Measurements from ENCODE around the gene NAA15. TPM values are rescaled to one million over a fixed set of nuclear protein-coding genes. Genes with fewer than 3 reads are reported as not detected.
"Not testable (repeated sequence)": the region's sequence is repeated elsewhere in the genome, so short reads cannot be mapped to it uniquely, and the experiment has no call there.

NAA15 gene
- total RNA-seq, 2 donors from 2014 or later, result 32.4 to 55.5 TPM

DNA sequence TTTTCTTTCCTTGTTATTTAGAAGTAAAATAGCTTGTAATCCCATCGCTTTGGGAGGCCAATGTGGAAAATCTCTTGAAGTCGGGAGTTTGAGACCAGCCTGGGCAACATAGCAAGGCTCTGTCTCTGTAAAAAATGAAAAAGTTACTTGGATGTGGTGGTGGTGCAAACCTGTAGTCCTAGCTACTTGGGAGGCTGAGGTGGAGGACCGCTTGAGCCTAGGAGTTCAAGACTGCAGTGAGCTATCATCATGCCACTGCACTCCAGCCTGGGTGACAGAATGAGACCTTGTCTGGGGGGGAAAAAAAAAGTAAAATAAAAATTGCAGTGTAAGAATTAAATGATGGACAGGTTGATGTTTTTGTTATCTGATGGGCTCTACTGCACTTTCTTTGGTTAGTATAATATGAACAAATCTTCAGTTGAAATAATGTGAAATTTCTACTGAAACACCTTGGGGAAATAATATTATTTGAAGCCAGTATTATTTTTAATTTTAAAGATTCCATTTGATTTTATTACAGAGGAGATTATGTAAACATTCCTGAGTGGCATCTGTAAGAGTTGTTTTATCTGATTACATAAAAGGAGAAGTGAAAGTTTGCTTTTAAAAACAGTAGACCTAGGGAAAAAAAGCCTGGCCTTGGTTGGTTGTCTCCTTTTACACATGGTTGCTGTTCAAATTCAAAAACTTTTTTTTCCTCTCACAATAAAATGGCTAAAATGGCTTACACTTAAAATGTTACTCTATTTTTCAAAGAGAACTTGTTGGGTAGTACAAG, 11.4 kb downstream of the NAA15 start:
- H3K4me3 ChIP-seq, result no peak overlapping the region

DNA sequence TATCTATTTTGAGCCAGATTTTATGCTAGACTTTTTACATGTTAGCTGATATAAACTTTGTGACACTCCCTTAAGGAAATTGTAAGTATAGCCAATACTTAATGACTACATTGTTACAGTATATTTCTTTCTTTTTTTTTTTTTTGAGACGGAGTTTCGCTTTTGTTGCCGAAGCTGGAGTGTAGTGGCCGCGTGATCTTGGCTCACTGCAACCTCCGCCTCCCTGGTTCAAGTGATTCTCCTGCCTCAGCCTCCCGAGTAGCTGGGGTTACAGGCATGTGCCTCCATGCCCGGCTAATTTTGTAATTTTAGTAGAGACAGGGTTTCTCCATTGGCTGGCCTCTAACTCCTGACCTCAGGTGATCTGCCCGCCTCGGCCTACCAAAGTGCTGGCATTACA, 12.1 kb downstream of the NAA15 start:
- H3K4me1 ChIP-seq; H3K9ac ChIP-seq (ENCODE audit: low read depth in 2 of 2, low read length in 2 of 2); H3K27ac ChIP-seq; H3K4me3 ChIP-seq; intact Hi-C loops (cut with DNase I); H3K36me3 ChIP-seq; H3K9me3 ChIP-seq; H3K27me3 ChIP-seq; DNase-seq: not testable (repeated sequence)

More for the DNA sequence above, 11.4 kb downstream of the NAA15 start:
- no peaks in the 10 kb centered on the region for H3K9me3 ChIP-seq
- intact Hi-C loops (cut with DNase I), result no loop called here
- H3K27me3 ChIP-seq, result no peaks in the 10 kb centered on the region
- TF ChIP-seq, protein P1, sequence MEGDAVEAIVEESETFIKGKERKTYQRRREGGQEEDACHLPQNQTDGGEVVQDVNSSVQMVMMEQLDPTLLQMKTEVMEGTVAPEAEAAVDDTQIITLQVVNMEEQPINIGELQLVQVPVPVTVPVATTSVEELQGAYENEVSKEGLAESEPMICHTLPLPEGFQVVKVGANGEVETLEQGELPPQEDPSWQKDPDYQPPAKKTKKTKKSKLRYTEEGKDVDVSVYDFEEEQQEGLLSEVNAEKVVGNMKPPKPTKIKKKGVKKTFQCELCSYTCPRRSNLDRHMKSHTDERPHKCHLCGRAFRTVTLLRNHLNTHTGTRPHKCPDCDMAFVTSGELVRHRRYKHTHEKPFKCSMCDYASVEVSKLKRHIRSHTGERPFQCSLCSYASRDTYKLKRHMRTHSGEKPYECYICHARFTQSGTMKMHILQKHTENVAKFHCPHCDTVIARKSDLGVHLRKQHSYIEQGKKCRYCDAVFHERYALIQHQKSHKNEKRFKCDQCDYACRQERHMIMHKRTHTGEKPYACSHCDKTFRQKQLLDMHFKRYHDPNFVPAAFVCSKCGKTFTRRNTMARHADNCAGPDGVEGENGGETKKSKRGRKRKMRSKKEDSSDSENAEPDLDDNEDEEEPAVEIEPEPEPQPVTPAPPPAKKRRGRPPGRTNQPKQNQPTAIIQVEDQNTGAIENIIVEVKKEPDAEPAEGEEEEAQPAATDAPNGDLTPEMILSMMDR (IDR thresholded peaks at IDR 0.05), result no peak
- H3K36me3 ChIP-seq, result no peaks in the 10 kb centered on the region
- peaks cover 7% of the 10 kb centered on the region for H3K4me1 ChIP-seq
- no peak overlapping the region for H3K9ac ChIP-seq (ENCODE audit: low read depth in 2 of 2, low read length in 2 of 2)
- no peak overlapping the region for H3K27ac ChIP-seq
- DNase-seq, result no peak

DNA sequence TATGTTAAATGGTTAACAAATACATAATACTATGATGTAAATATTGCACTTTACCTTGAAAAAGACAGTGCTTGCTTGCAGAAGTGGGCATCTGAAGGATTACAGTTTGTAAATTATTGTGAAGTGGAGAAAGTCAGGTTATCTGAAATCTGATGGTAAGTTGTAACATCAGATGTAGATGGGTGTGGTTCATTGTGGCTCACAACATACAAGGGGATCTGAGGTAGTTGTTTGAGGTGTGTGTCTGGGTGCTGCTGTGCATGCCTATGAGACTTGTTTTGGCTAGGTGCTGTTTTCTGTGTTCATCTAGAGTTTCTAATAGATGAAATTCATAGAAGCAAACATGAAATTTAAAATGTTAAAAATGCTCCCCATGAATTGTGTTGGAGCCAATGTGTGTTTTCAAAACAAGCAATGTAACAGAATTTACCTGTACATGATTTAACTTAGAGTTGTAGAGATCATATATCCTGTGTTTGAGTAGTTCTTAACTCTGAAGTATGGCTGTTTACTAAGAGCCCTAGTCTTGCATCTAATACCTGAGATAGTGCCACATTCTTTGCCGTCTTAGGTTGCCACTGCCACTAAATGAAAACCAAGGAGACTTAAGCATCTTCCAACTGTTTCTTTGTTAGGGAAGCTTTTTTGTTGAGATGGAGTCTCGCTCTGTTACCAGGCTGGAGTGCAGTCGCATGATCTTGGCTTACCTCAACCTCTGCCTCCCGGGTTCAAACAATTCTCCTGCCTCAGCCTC, 12.9 kb downstream of the NAA15 start:
- intact Hi-C loops (cut with DNase I), result no loop called here
- peaks cover 7% of the 10 kb centered on the region for H3K4me1 ChIP-seq
- no peaks in the 10 kb centered on the region for H3K9me3 ChIP-seq
- H3K4me3 ChIP-seq, result no peak overlapping the region
- H3K27me3 ChIP-seq, result no peaks in the 10 kb centered on the region
- no peak overlapping the region for H3K27ac ChIP-seq
- no peaks in the 10 kb centered on the region for H3K36me3 ChIP-seq
- TF ChIP-seq, protein P1 (IDR thresholded peaks at IDR 0.05), result no peak
- no peak for DNase-seq
- no peak overlapping the region for H3K9ac ChIP-seq (ENCODE audit: low read depth in 2 of 2, low read length in 2 of 2)

DNA sequence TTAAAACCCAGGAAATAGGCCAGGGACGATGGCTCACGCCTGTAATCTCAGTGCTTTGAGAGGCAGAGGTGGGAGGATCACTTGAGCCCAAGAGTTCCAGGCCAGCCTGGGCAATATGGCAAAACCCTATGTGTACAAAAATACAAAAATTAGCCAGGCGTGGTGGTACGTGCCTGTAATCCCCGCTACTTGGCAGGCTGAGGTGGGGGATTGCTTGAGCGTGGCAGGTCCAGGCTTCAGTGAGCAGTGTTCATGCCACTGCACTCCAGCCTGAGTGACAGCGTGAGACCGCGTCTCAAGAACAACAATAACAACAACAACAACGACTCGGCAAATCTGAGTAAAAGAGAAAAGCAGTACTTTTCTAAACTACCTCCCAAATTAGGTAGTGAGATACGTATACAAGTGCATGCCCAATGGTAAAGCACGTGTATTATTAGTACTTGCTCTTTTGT, 13.9 kb downstream of the NAA15 start:
- Histone ChIP-seq H3K4me1 (peaks cover 7% of the 10 kb centered on the region), H3K9me3 (no peaks in the 10 kb centered on the region), H3K36me3 (no peaks in the 10 kb centered on the region), H3K9ac (ENCODE audit: low read depth in 2 of 2, low read length in 2 of 2) (no peak overlapping the region), H3K27me3 (no peaks in the 10 kb centered on the region), H3K27ac (no peak overlapping the region), H3K4me3 (no peak overlapping the region)
- intact Hi-C loops (cut with DNase I), result no loop called here
- TF ChIP-seq, protein P1 (IDR thresholded peaks at IDR 0.05), result no peak
- no peak for DNase-seq

DNA sequence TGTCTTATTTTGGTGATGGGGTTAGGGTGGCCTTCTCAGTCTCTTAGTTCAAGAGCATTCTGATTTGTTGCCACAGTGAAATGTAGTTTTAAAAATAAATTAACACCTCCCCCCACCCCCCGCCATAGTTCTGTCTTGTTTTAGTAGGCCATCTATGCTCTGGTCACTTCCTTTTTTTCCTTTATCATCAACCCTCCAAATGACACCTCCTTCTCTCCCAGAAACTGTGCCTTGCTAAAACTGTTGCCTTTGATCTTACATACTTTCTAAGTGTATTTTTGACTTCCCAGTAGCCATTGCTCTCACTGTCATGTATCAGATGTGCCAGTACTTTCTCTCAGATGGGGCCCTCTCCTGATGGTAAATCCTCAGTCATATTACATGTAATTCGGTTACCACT, 15.4 kb downstream of the NAA15 start:
- no peak overlapping the region for H3K27ac ChIP-seq
- peaks cover 7% of the 10 kb centered on the region for H3K4me1 ChIP-seq
- H3K4me3 ChIP-seq, result no peak overlapping the region
- no peaks in the 10 kb centered on the region for H3K27me3 ChIP-seq
- TF ChIP-seq, protein P1 (IDR thresholded peaks at IDR 0.05), result no peak
- intact Hi-C loops (cut with DNase I), result no loop called here
- no peaks in the 10 kb centered on the region for H3K9me3 ChIP-seq
- H3K36me3 ChIP-seq, result no peaks in the 10 kb centered on the region
- DNase-seq, result no peak
- H3K9ac ChIP-seq (ENCODE audit: low read depth in 2 of 2, low read length in 2 of 2), result no peak overlapping the region

DNA sequence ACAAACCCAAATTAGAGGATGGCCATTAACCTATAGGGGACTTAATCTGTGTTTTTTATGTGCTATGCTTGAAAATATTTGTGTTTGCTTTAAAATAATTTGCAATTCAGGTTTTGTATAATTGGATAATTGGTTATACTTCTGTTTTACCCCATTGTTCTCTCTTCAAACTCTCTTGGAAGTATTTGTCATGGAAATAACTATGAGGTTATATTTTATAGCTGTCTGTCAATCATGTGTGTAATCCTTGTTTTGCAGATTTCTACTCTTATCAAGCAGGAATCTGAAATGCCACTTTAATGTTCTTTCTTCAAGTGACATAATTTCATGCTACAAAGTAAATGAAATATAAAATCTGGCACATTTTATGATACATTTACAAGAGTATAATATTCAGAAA, 16.3 kb downstream of the NAA15 start:
- Histone ChIP-seq H3K4me3 (no peak overlapping the region), H3K27ac (no peak overlapping the region), H3K36me3 (no peaks in the 10 kb centered on the region), H3K4me1 (peaks cover 3% of the 10 kb centered on the region), H3K9me3 (no peaks in the 10 kb centered on the region), H3K9ac (ENCODE audit: low read depth in 2 of 2, low read length in 2 of 2) (no peak overlapping the region), H3K27me3 (no peaks in the 10 kb centered on the region)
- intact Hi-C loops (cut with DNase I), result no loop called here
- no peak for DNase-seq
- TF ChIP-seq, protein P1 (IDR thresholded peaks at IDR 0.05), result no peak
